ENCODE data around the gene KIF26B.
"Not testable (repeated sequence)": the region's sequence is repeated elsewhere in the genome, so short reads cannot be mapped to it uniquely, and the experiment has no call there.

Gene KIF26B

GRCh38 chr1:245319094-245319493 lies 164.3 kb downstream of the KIF26B start:
- DNase-seq (ENCODE audit: low spot score): no peak
- in situ Hi-C loops (cut with MboI; ENCODE audit: low sequenced_read_pairs, unreplicated experiment): no loop called here
- TF ChIP-seq CTCF (IDR thresholded peaks at IDR 0.05; ENCODE audit: borderline replicate concordance, control extremely low read depth, extremely low read depth, insufficient read depth, missing control alignments): no peak

- TF ChIP-seq CTCF (IDR thresholded peaks at IDR 0.05; ENCODE audit: borderline replicate concordance, control extremely low read depth, extremely low read depth, insufficient read depth, missing control alignments): no peak
- in situ Hi-C loops (cut with MboI; ENCODE audit: low sequenced_read_pairs, unreplicated experiment): no loop called here
- DNase-seq (ENCODE audit: low spot score): no peak
These were observed 167.9 kb downstream of the KIF26B start for GRCh38 chr1:245322673-245323072.

- in situ Hi-C loops (cut with MboI; ENCODE audit: low sequenced_read_pairs, unreplicated experiment); DNase-seq (ENCODE audit: low spot score): not testable (repeated sequence)
These were observed 169.0 kb downstream of the KIF26B start for GRCh38 chr1:245323765-245324164.

- in situ Hi-C loops (cut with MboI; ENCODE audit: low sequenced_read_pairs, unreplicated experiment): no loop called here
- no peak for TF ChIP-seq CTCF (IDR thresholded peaks at IDR 0.05; ENCODE audit: borderline replicate concordance, control extremely low read depth, extremely low read depth, insufficient read depth, missing control alignments)
- no peak for DNase-seq (ENCODE audit: low spot score)
These were observed 171.4 kb downstream of the KIF26B start for GRCh38 chr1:245325922-245326795.

DNA sequence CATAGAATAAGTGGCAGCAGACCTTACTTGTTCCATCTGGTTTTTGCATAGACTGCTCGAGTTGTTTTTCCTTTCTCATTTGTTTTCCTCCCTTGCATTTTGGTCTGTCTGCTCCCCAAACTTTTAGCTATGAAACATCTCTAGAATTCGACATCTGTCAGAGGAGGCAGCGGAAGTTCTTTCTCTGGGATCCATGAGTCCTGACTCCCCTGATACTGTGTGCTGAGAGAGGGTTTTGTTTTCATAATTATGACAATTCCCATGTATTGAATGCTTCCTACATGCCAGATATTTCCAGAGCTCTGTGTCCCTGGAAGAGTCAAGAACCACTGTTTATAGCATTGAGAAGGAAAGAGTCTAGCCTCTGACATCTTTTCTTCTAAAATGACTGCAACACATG lies 172.6 kb downstream of the KIF26B start:
- in situ Hi-C loops (cut with MboI; ENCODE audit: low sequenced_read_pairs, unreplicated experiment): no loop called here
- no peak for TF ChIP-seq CTCF (IDR thresholded peaks at IDR 0.05; ENCODE audit: borderline replicate concordance, control extremely low read depth, extremely low read depth, insufficient read depth, missing control alignments)
- no peak for DNase-seq (ENCODE audit: low spot score)

DNA sequence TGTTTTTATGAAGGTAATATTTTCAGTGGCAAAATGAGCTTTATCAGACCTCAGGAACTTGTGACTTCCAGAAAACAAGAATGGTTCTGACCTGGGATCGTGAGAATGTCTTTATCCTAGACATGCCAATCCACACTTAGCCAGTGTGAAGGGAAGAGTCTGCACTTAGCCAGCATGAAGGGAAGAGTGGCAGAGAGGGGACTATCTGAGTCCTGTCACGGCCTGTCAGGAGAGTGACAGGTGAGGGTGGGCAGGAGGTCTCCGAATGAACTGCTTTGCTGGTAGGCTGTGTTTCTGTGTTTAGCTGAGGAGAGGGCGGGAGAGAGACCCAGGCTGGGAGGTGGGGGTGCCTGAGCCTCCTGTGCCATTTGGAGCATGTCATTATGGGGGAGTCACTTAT lies 173.1 kb downstream of the KIF26B start:
- in situ Hi-C loops (cut with MboI; ENCODE audit: low sequenced_read_pairs, unreplicated experiment): no loop called here
- DNase-seq (ENCODE audit: low spot score): no peak
- TF ChIP-seq CTCF (IDR thresholded peaks at IDR 0.05; ENCODE audit: borderline replicate concordance, control extremely low read depth, extremely low read depth, insufficient read depth, missing control alignments): no peak

DNA sequence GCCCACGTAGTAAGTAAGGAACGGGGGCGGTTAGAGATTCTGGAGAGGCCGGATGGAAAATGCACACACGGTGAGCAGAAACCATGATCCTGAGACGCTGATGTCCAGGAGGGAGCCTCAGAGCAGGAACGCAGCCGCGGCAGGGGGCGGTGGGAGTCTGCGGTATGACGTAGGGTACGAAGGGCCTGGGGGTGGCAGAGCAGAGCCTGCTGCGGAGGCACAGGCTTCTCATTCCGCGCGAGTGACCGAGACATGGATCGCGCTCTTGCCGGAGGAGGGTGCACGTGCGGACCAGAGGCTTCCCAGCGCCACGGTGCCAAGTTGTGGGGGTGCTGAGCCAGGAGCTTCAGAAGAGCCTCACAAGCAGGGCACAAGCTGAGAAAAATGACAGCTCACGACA lies 176.2 kb downstream of the KIF26B start:
- in situ Hi-C loops (cut with MboI; ENCODE audit: low sequenced_read_pairs, unreplicated experiment): no loop called here
- TF ChIP-seq CTCF (IDR thresholded peaks at IDR 0.05; ENCODE audit: borderline replicate concordance, control extremely low read depth, extremely low read depth, insufficient read depth, missing control alignments): no peak
- no peak for DNase-seq (ENCODE audit: low spot score)

All from GM13976 (cell line).